K562 (cell line): ENCODE results near the gene PRKCB. TPM values are rescaled to one million over a fixed set of nuclear protein-coding genes. Genes with fewer than 3 reads are reported as not detected.

Experiments
- ATAC-seq: fragments of 200-7000 bp; cut with Tn5 transposase; 3 replicates; pipeline ENCODE4 v1.9.1; 2020; ENCODE audit warnings: moderate library complexity
- BruUV-seq: library from RNA; stranded (reverse); fragments of 400-500 nt; replicated peaks from 2 replicates; lab custom pipeline; 2021; lab: Mats Ljungman, UMichigan
- CTCF ChIA-PET: fragments of 300-600 bp; formaldehyde crosslinking; extraction: SDS; loops from one replicate; lab custom pipeline; 2021; ENCODE audit warnings: low intra/inter-chr PET ratio; lab: Yijun Ruan, JAX
- POLR2A ChIA-PET: fragments of 300-600, 350-650 bp; sonication (Branson Sonifier 250); formaldehyde crosslinking; extraction: SDS; loops from one replicate; lab custom pipeline; 2021; ENCODE audit warnings: antibody characterized with exemption, inconsistent platforms; lab: Yijun Ruan, JAX
- DNase-seq, 4 experiments: peaks; one replicate each; pipeline versions ENCODE4 v3.0.0 to v3.0.0-alpha.2; 2011 to 2018; ENCODE audit warnings: low spot score in 3 of 4, mixed read lengths in 3 of 4; ENCODE audit errors: extremely low read depth in 1 of 4
- FAIRE-seq: peaks from 2 replicates; lab custom pipeline; 2011; peaks lifted over from hg19 to GRCh38; lab: Jason Lieb, UNC
- H2AFZ ChIP-seq: 2 replicates; pipeline ENCODE4 v1.6.0; 2011; ENCODE audit warnings: low read depth, low read length, control low read depth, inconsistent platforms
- H3K27ac ChIP-seq: fragments of 200-600 bp; 3 replicates; pipeline ENCODE4 v1.8.0; 2011; ENCODE audit warnings: low read depth, mild to moderate bottlenecking, control low read depth, inconsistent platforms, low read length, moderate library complexity, mixed read lengths; ENCODE audit errors: extremely low read depth
- H3K27me3 ChIP-seq, 2 experiments: fragments of 300-600 bp in 1 of 2; 2 replicates in 1 of 2; 3 replicates in 1 of 2; pipeline versions ENCODE4 v1.6.0 to v1.8.0; 2011; ENCODE audit warnings: inconsistent platforms in 2 of 2, low read length in 2 of 2, mild to moderate bottlenecking in 1 of 2, mixed read lengths in 1 of 2, moderate library complexity in 1 of 2; ENCODE audit not compliant: control insufficient read depth in 2 of 2, insufficient read depth in 2 of 2
- H3K36me3 ChIP-seq: fragments of 300-600 bp; 3 replicates; pipeline ENCODE4 v1.8.0; 2011; ENCODE audit warnings: mild to moderate bottlenecking, low read length, inconsistent platforms; ENCODE audit not compliant: control insufficient read depth, insufficient read depth
- H3K4me1 ChIP-seq, 2 experiments: fragments of 200-600 bp in 1 of 2; replicated peaks in 1 of 2; 2 replicates in 1 of 2; 3 replicates in 1 of 2; pipeline versions ENCODE4 v1.5.1 to v1.8.0; 2011; ENCODE audit warnings: inconsistent platforms in 2 of 2, low read length in 2 of 2, mild to moderate bottlenecking in 1 of 2, mixed read lengths in 1 of 2, moderate library complexity in 1 of 2; ENCODE audit not compliant: control insufficient read depth in 2 of 2, insufficient read depth in 2 of 2
- H3K4me2 ChIP-seq: 2 replicates; pipeline ENCODE4 v1.6.1; 2011; ENCODE audit warnings: low read length, control low read depth, inconsistent platforms, mixed read lengths; ENCODE audit not compliant: insufficient read depth
- H3K4me3 ChIP-seq: fragments of 200-600 bp; sonication (generic), shearing (Covaris generic); 2 replicates; pipeline ENCODE4 v1.5.1; 2016; ENCODE audit warnings: control low read depth, inconsistent platforms
- H3K79me2 ChIP-seq: fragments of 200-600 bp; 3 replicates; pipeline ENCODE4 v1.8.0; 2011; ENCODE audit warnings: low read length, inconsistent platforms; ENCODE audit not compliant: control insufficient read depth, insufficient read depth
- H3K9ac ChIP-seq, 2 experiments: 2 replicates each; pipeline versions ENCODE4 v1.6.0 to v1.6.1; 2011; ENCODE audit warnings: low read depth in 2 of 2, low read length in 2 of 2, control low read depth in 1 of 2, inconsistent platforms in 1 of 2, mild to moderate bottlenecking in 1 of 2, mixed read lengths in 1 of 2; ENCODE audit not compliant: insufficient read depth in 1 of 2
- H3K9me1 ChIP-seq: one replicate; pipeline ENCODE4 v1.6.0; 2011; ENCODE audit warnings: inconsistent platforms, mild to moderate bottlenecking, low read length, moderate library complexity; ENCODE audit not compliant: control insufficient read depth, insufficient read depth
- H3K9me3 ChIP-seq: replicated peaks from 2 replicates; pipeline ENCODE4 v1.5.1; 2011; ENCODE audit warnings: low read depth, low read length, inconsistent platforms; ENCODE audit not compliant: control insufficient read depth, insufficient read depth
- H4K20me1 ChIP-seq: replicated peaks from 2 replicates; pipeline ENCODE4 v1.6.1; 2011; ENCODE audit warnings: low read length, inconsistent platforms, mixed read lengths; ENCODE audit not compliant: control insufficient read depth, insufficient read depth
- CBX5 ChIP-seq: IDR thresholded peaks from 2 replicates; pipeline ENCODE4 v1.6.1; 2014; ENCODE audit warnings: low read depth, borderline replicate concordance
- EP400 ChIP-seq: fragments of 450-650 bp; IDR thresholded peaks from 2 replicates; pipeline ENCODE4 v1.6.1; 2017; ENCODE audit warnings: antibody characterized with exemption, mild to moderate bottlenecking, moderate library complexity
- HLTF ChIP-seq: fragments of 450-650 bp; IDR thresholded peaks from 2 replicates; pipeline ENCODE4 v1.6.1; 2016
- KAT8 ChIP-seq: fragments of 450-650 bp; IDR thresholded peaks from 2 replicates; pipeline ENCODE4 v1.6.1; 2016; ENCODE audit warnings: low read depth, mild to moderate bottlenecking
- NFIC ChIP-seq: fragments of 450-650 bp; IDR thresholded peaks from 2 replicates; pipeline ENCODE4 v1.6.1; 2017; ENCODE audit warnings: mild to moderate bottlenecking, inconsistent platforms
- POLR2A ChIP-seq: fragments of 450-650 bp; conservative IDR thresholded peaks from 2 replicates; pipeline ENCODE4 v1.6.1; 2016
- POLR2B ChIP-seq: fragments of 450-650 bp; IDR thresholded peaks from 2 replicates; pipeline ENCODE4 v1.6.1; 2018; ENCODE audit warnings: low read depth; ENCODE audit not compliant: partially characterized antibody
- PTTG1 ChIP-seq: fragments of 450-650 bp; IDR thresholded peaks from 2 replicates; pipeline ENCODE4 v1.6.1; 2016; ENCODE audit warnings: low read depth, mild to moderate bottlenecking, missing genetic modification characterization, missing compliant biosample characterization
- RAD21 ChIP-seq, 2 experiments: fragments of 250-450 bp in 1 of 2; fragments of 450-650 bp in 1 of 2; sonication (Bioruptor Pico) in 1 of 2; formaldehyde crosslinking in 1 of 2; IDR thresholded peaks in 1 of 2; conservative IDR thresholded peaks in 1 of 2; 2 replicates each; pipeline versions ENCODE4 v1.4.0 to v1.8.0; 2020 to 2022; ENCODE audit warnings: mild to moderate bottlenecking in 2 of 2, moderate library complexity in 1 of 2
- RBBP5 ChIP-seq: fragments of 200-600 bp; sonication (generic); IDR thresholded peaks from 2 replicates; pipeline ENCODE4 v1.6.1; 2012; ENCODE audit warnings: borderline replicate concordance, mild to moderate bottlenecking, low read length, control low read depth, inconsistent platforms; ENCODE audit not compliant: insufficient read depth, poor library complexity, severe bottlenecking
- SUPT5H ChIP-seq: fragments of 450-650 bp; IDR thresholded peaks from 2 replicates; pipeline ENCODE4 v1.6.1; 2016
- THRAP3 ChIP-seq: fragments of 450-650 bp; IDR thresholded peaks from 2 replicates; pipeline ENCODE4 v1.6.1; 2016; ENCODE audit warnings: mild to moderate bottlenecking, inconsistent platforms, borderline replicate concordance
- THRB ChIP-seq: fragments of 450-650 bp; formaldehyde crosslinking; conservative IDR thresholded peaks from 2 replicates; pipeline ENCODE4 v1.4.0; 2022; ENCODE audit warnings: mild to moderate bottlenecking, missing genetic modification characterization
- ZNF347 ChIP-seq: fragments of 450-650 bp; formaldehyde crosslinking; IDR thresholded peaks from 2 replicates; pipeline ENCODE4 v1.4.0; 2020; ENCODE audit warnings: low read depth, mild to moderate bottlenecking, moderate library complexity
- ZNF512 ChIP-seq: IDR thresholded peaks from 2 replicates; pipeline ENCODE4 v1.6.1; 2016; ENCODE audit warnings: missing genetic modification characterization, missing compliant biosample characterization
- WGBS: fragments of 100-300 bp; shearing (Covaris generic); methylation state at CpG from one replicate; pipeline ENCODE4 v1.1.6; 2016; ENCODE audit warnings: low coverage, mixed read lengths; ENCODE audit not compliant: insufficient coverage; ENCODE audit errors: missing lambda C conversion rate; 5-methylcytosine and 5-hydroxymethylcytosine counted together
- in situ Hi-C: fragments of 300-500 bp; cut with MboI; formaldehyde crosslinking; loops from 4 replicates; pipeline ENCODE4 v1.15.0; 2018; ENCODE audit warnings: inconsistent platforms, mixed read lengths
- intact Hi-C: fragments of 100-400 bp; cut with micrococcal nuclease; formaldehyde crosslinking; loops from 2 replicates; pipeline ENCODE4 v1.14.2; 2022
- polyA plus RNA-seq, 8 experiments: library from polyadenylated mRNA; depleted of rRNA in 4 of 8; stranded (reverse) in 5 of 8; unstranded in 3 of 8; fragments of >200 nt; fragmentation: Nextera tagmentation in 2 of 8; fragmentation: Illumina TruSeq in 1 of 8; extraction: Ambion mirVana in 2 of 8; extraction: Trizol in 1 of 8; gene quantifications; 2 replicates each; pipeline versions ENCODE4 v1.2.1 to v1.2.3, GENCODE V29; 2011 to 2014; ENCODE audit warnings: inconsistent platforms in 1 of 8, missing spikeins in 1 of 8
- total RNA-seq, 7 experiments: library from RNA; depleted of rRNA in 6 of 7; stranded (reverse); fragments of >200 nt in 6 of 7; fragmentation: Illumina TruSeq in 2 of 7; extraction: Trizol in 2 of 7; gene quantifications; 2 replicates each; pipeline versions ENCODE4 v1.2.1 to v1.2.3, GENCODE V29; 2011 to 2021; ENCODE audit warnings: low replicate concordance in 1 of 7

PRKCB gene
- total and polyA plus RNA-seq, 9 of the 15 experiments (the other 6 are each of a cell fraction or from before 2014, with no cell fraction given) = 49.9 to 276 (median 148) TPM

- H3K27me3 ChIP-seq = no peaks in the 10 kb centered on the region
- intact Hi-C loops (no loop called here), in situ Hi-C loops (no loop called here)
- POLR2A ChIA-PET = interaction anchor here (0.7 to 0.9 kb wide), 2 partner anchors 124 to 488 kb away, joined by 3 read pairs; no protein-coding TSS in a partner anchor
- DNase-seq = no peak
- CTCF ChIA-PET = no interaction called here
- H3K9me3 ChIP-seq = no peaks in the 10 kb centered on the region
- no peak overlapping the region for H3K4me2 ChIP-seq
- H3K79me2 ChIP-seq = no peaks in the 10 kb centered on the region
- H2AFZ ChIP-seq = no peak overlapping the region
- H3K4me3 ChIP-seq = no peak overlapping the region
- peaks cover 6 to 33% of the 10 kb centered on the region in 2 experiments; a peak in 3 of 5 replicates for H3K4me1 ChIP-seq
- H3K9me1 ChIP-seq = peaks cover 4% of the 10 kb centered on the region
- H3K27ac ChIP-seq = no peak overlapping the region
- no TSS peak for BruUV-seq
- FAIRE-seq = no peak
- 87% methylated on average over 3 of the region's 3 CpGs for WGBS
- peaks cover 2% of the 10 kb centered on the region; the same call in 1 of the 2 replicates for H4K20me1 ChIP-seq
- no peak overlapping the region for H3K9ac ChIP-seq
- TF ChIP-seq KAT8 = no peak
- TF ChIP-seq NFIC = peak; percentile 55; the same call in 1 of the 2 replicates
- no peak for TF ChIP-seq PTTG1 (tag)
- no peak for ATAC-seq
- peaks cover 74% of the 10 kb centered on the region for H3K36me3 ChIP-seq
These were observed 379.2 kb downstream of the PRKCB start for GRCh38 chr16:24214992-24215391.

GRCh38 chr16:24216961-24217360 is 381.2 kb downstream of the PRKCB start:
- H3K4me1 ChIP-seq = peaks cover 6 to 33% of the 10 kb centered on the region in 2 experiments; a peak in 3 of 5 replicates
- H3K36me3 ChIP-seq = peaks cover 69% of the 10 kb centered on the region
- no TSS peak for BruUV-seq
- H4K20me1 ChIP-seq = peaks cover under 1% of the 10 kb centered on the region; the same call in 1 of the 2 replicates
- H3K9me1 ChIP-seq = peaks cover 4% of the 10 kb centered on the region
- intact Hi-C loops = no loop called here
- ATAC-seq = no peak
- H3K27ac ChIP-seq = no peak overlapping the region
- DNase-seq = no peak
- FAIRE-seq = peak; percentile 42
- in situ Hi-C loops = no loop called here
- H2AFZ ChIP-seq = no peak overlapping the region
- H3K4me3 ChIP-seq = no peak overlapping the region
- ChIA-PET CTCF (no interaction called here), POLR2A (interaction anchor here (0.7 to 1.4 kb wide), 4 partner anchors 8 to 72 kb away, joined by 3 read pairs; no protein-coding TSS in a partner anchor)
- no peak overlapping the region for H3K9ac ChIP-seq
- H3K9me3 ChIP-seq = no peaks in the 10 kb centered on the region
- no peak overlapping the region for H3K4me2 ChIP-seq
- no peaks in the 10 kb centered on the region for H3K27me3 ChIP-seq
- H3K79me2 ChIP-seq = no peaks in the 10 kb centered on the region
- no peak for TF ChIP-seq RBBP5
- TF ChIP-seq EP400 = 0 out of 2 replicates have a peak, but pooled peaks have one; percentile 4
- no peak for TF ChIP-seq CBX5
- 0 out of 2 replicates have a peak, but pooled peaks have one; percentile 32 for TF ChIP-seq HLTF
- TF ChIP-seq THRB (CRISPR knock-in tag) = 0 out of 2 replicates have a peak, but pooled peaks have one; percentile 25
- TF ChIP-seq ZNF512 (tag) = peak; percentile 82
- peak; percentile 59; the same call in 1 of the 2 replicates for TF ChIP-seq SUPT5H
- TF ChIP-seq THRAP3 = 0 out of 2 replicates have a peak, but pooled peaks have one; percentile 77
- no peak for TF ChIP-seq RAD21 (CRISPR knock-in tag; conservative IDR thresholded peaks at IDR 0.05 in 1 of 2, IDR thresholded peaks at IDR 0.05 in 1 of 2)
- TF ChIP-seq POLR2B = peak; percentile 60
- peak; percentile 53 for TF ChIP-seq POLR2A
- no peak for TF ChIP-seq ZNF347 (CRISPR knock-in tag)
